ENCODE results near the gene TRIM44. TPM values are rescaled to one million over a fixed set of nuclear protein-coding genes. Genes with fewer than 3 reads are reported as not detected.

TRIM44 gene
- total RNA-seq, 1 experiment from 2014 or later = 33.4 TPM

DNA sequence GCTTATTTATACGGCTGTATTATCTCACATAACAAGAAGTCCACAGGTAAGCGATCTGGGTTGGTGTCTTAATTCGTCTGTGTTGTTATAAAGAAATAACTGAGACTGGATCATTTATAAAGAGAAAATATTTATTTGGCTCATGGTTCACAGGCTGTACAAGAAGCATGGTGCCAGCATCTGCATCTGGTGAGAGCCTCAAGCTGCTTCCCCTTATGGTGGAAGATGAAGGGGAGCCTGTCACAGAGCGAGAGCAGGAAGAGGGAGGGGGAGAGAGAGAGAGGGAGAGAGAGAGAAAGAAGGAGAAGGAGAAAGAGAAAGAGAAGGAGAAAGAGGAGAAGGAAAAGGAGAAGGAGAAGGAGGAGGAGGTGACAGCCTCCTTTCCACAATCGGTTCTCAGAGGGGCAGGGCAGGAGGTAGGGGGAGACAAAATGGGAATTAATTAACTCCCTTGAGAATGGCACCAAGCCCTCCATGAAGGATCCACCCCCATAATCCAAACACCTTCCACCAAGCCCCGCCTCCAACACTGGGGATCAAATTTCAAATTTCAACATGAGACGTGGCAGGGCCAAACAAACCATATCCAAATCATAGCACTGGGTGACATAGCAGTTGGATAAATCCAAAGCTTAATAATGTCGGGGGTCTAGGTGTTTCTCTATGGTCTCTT is 15.0 kb upstream of the TRIM44 start:
- Histone ChIP-seq H3K79me2 (ENCODE audit: insufficient read depth, low read length) (no peaks in the 10 kb centered on the region), H3K9me2 (ENCODE audit: insufficient read depth) (no peaks in the 10 kb centered on the region)

DNA sequence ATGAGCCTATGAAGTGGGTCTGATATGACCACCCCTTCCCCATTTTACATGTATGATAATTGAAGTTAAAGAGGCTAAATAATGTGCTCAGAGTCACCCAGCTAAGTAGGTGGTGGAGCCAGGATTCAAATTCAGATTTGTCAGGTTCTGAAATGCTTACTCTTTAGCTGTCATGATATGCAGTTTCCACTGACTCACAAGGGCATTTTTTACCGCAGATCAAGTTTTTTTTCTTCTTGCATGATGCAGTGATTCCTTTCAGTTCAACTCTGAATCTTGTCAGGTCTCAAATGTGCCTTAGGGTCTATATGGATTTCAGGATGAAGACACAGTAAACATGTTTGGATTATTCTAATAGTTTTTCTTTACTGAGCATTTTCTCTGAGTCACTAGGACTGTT is 12.6 kb upstream of the TRIM44 start:
- H3K36me3 ChIP-seq (ENCODE audit: control insufficient read depth in 1 of 2, insufficient read depth in 2 of 2, low read length in 2 of 2) = no peaks in the 10 kb centered on the region
- H3K9me3 ChIP-seq (ENCODE audit: control insufficient read depth in 1 of 2, insufficient read depth in 1 of 2, low read depth in 1 of 2, low read length in 2 of 2) = no peaks in the 10 kb centered on the region
- ATAC-seq (no peak), DNase-seq (ENCODE audit: low read depth, low spot score) (no peak)
- intact Hi-C loops (cut with micrococcal nuclease) = no loop called here
- H4K20me1 ChIP-seq (ENCODE audit: insufficient read depth) = no peaks in the 10 kb centered on the region
- no peaks in the 10 kb centered on the region for H3K79me2 ChIP-seq (ENCODE audit: insufficient read depth, low read length)
- H3K9ac ChIP-seq (ENCODE audit: low read length) = no peak overlapping the region
- no peak overlapping the region for H3K27ac ChIP-seq (ENCODE audit: low read depth, low read length)
- ChIA-PET POLR2A (no interaction called here), CTCF (no interaction called here), RAD21 (ENCODE audit: low non-redundant PET in 1 of 2, low total read pairs in 2 of 2, uncharacterized antibody in 2 of 2, unreplicated experiment in 2 of 2) (no interaction called here)
- H3K9me2 ChIP-seq (ENCODE audit: insufficient read depth) = no peaks in the 10 kb centered on the region
- no TSS peak for BruUV-seq (replicated peaks)
- H3K4me3 ChIP-seq (replicated peaks in 1 of 2; ENCODE audit: low read depth in 1 of 2, low read length in 2 of 2) = no peak overlapping the region
- no peak overlapping the region for H3K4me2 ChIP-seq (ENCODE audit: low read length)
- H3K4me1 ChIP-seq (ENCODE audit: control insufficient read depth in 1 of 2, insufficient read depth in 2 of 2, low read length in 2 of 2) = peaks cover 0 to 3% of the 10 kb centered on the region in 2 experiments; a peak in 1 of 4 replicates
- no peak overlapping the region for H2AFZ ChIP-seq (ENCODE audit: low read depth, low read length, poor library complexity, severe bottlenecking)
- H3K27me3 ChIP-seq (ENCODE audit: insufficient read depth, low read length) = no peaks in the 10 kb centered on the region
- no peak for TF ChIP-seq RAD21 (IDR thresholded peaks at IDR 0.05; ENCODE audit: low read depth)
- TF ChIP-seq SIN3A (IDR thresholded peaks at IDR 0.05; ENCODE audit: low read depth) = no peak
- TF ChIP-seq MAX (IDR thresholded peaks at IDR 0.05) = no peak
- no peak for TF ChIP-seq EZH2 (IDR thresholded peaks at IDR 0.05)
- no peak for TF ChIP-seq REST (IDR thresholded peaks at IDR 0.05; ENCODE audit: low read depth)
- no peak for TF ChIP-seq FOSL1 (IDR thresholded peaks at IDR 0.05; ENCODE audit: low read depth)
- no peak for TF ChIP-seq POLR2A (IDR thresholded peaks at IDR 0.05; ENCODE audit: borderline replicate concordance, extremely low read depth, insufficient read depth, insufficient read length)
- TF ChIP-seq ZNF274 (IDR thresholded peaks at IDR 0.05; ENCODE audit: low read depth, low read length) = no peak
- TF ChIP-seq YY1 (IDR thresholded peaks at IDR 0.05; ENCODE audit: extremely low read depth, insufficient replicate concordance, low read depth, low read length) = no peak
- TF ChIP-seq SP1 (IDR thresholded peaks at IDR 0.05; ENCODE audit: low read depth) = no peak
- no peak for TF ChIP-seq EGR1 (IDR thresholded peaks at IDR 0.05; ENCODE audit: low read depth)
- no peak for TF ChIP-seq TCF7L2 (IDR thresholded peaks at IDR 0.05; ENCODE audit: borderline replicate concordance, extremely low read depth, insufficient read depth, insufficient read length)

More for the DNA sequence above, 15.0 kb upstream of the TRIM44 start:
- TF ChIP-seq CEBPB (IDR thresholded peaks at IDR 0.05; ENCODE audit: low read depth) = no peak
- TF ChIP-seq POLR2AphosphoS5 (IDR thresholded peaks at IDR 0.05; ENCODE audit: low read depth, low read length) = no peak
- no peak for TF ChIP-seq FOSL1 (IDR thresholded peaks at IDR 0.05; ENCODE audit: low read depth)
- TF ChIP-seq ELF1 (IDR thresholded peaks at IDR 0.05; ENCODE audit: borderline replicate concordance, low read depth) = no peak
- TF ChIP-seq CBX3 (IDR thresholded peaks at IDR 0.05; ENCODE audit: low read depth) = no peak
- no peak for TF ChIP-seq POLR2A (IDR thresholded peaks at IDR 0.05; ENCODE audit: borderline replicate concordance, extremely low read depth, insufficient read depth, insufficient read length)
- TF ChIP-seq RAD21 (IDR thresholded peaks at IDR 0.05; ENCODE audit: low read depth) = no peak
- TF ChIP-seq EGR1 (IDR thresholded peaks at IDR 0.05; ENCODE audit: low read depth) = no peak
- no peak for TF ChIP-seq MAX (IDR thresholded peaks at IDR 0.05)
- RAD21 ChIA-PET (ENCODE audit: low non-redundant PET in 1 of 2, low total read pairs in 2 of 2, uncharacterized antibody in 2 of 2, unreplicated experiment in 2 of 2) = no interaction called here
- H3K27me3 ChIP-seq (ENCODE audit: insufficient read depth, low read length) = no peaks in the 10 kb centered on the region
- CTCF ChIA-PET = no interaction called here
- no peaks in the 10 kb centered on the region for H3K36me3 ChIP-seq (ENCODE audit: control insufficient read depth in 1 of 2, insufficient read depth in 2 of 2, low read length in 2 of 2)
- H3K4me1 ChIP-seq (ENCODE audit: control insufficient read depth in 1 of 2, insufficient read depth in 2 of 2, low read length in 2 of 2) = peaks cover 0 to 3% of the 10 kb centered on the region in 2 experiments; a peak in 1 of 4 replicates
- no TSS peak for BruUV-seq (replicated peaks)
- no peak overlapping the region for H3K9ac ChIP-seq (ENCODE audit: low read length)
- no peak for DNase-seq (ENCODE audit: low read depth, low spot score)
- no peak for ATAC-seq
- intact Hi-C loops (cut with micrococcal nuclease) = no loop called here
- H4K20me1 ChIP-seq (ENCODE audit: insufficient read depth) = no peaks in the 10 kb centered on the region
- H3K9me3 ChIP-seq (ENCODE audit: control insufficient read depth in 1 of 2, insufficient read depth in 1 of 2, low read depth in 1 of 2, low read length in 2 of 2) = no peaks in the 10 kb centered on the region
- H3K27ac ChIP-seq (ENCODE audit: low read depth, low read length) = no peak overlapping the region
- no peak overlapping the region for H2AFZ ChIP-seq (ENCODE audit: low read depth, low read length, poor library complexity, severe bottlenecking)
- no peak overlapping the region for H3K4me2 ChIP-seq (ENCODE audit: low read length)
- POLR2A ChIA-PET = no interaction called here
- H3K4me3 ChIP-seq (replicated peaks in 1 of 2; ENCODE audit: low read depth in 1 of 2, low read length in 2 of 2) = no peak overlapping the region

Data from HCT116 (cell line).